ENCODE results near the gene CNST.
"Not testable (repeated sequence)": the region's sequence is repeated elsewhere in the genome, so short reads cannot be mapped to it uniquely, and the experiment has no call there.

The CNST gene

DNA sequence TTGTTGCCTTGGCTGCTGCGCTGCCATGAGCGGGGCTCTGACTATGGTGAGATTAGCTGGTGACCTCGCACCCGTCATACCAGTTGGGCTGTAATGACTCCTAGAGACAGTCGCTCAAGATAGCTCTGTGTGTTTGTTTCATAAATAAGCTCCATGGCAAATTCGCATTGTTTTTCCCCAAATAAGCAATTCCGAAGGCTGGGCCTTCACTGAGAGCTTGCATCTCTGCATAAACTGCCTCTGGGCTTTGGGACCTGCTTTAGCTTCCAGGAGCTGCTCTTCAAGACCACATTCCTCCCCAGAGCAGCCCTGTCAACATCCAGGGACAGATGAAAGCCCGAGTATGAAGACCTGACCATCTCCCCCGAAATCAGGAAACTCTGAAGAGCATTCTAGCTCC is 117.3 kb downstream of the CNST start:
- peaks cover 3% of the 10 kb centered on the region for H3K36me3 Mint-ChIP-seq
- H3K9me3 Mint-ChIP-seq: no peaks in the 10 kb centered on the region
- H3K4me3 Mint-ChIP-seq: no peak overlapping the region
- no peaks in the 10 kb centered on the region for H3K4me1 Mint-ChIP-seq
- H3K27me3 Mint-ChIP-seq: no peaks in the 10 kb centered on the region
- H3K27ac Mint-ChIP-seq: no peak overlapping the region

GRCh38 chr1:246687002-246687401 is 120.7 kb downstream of the CNST start:
- no peak overlapping the region for H3K4me3 Mint-ChIP-seq
- no peak overlapping the region for H3K27ac Mint-ChIP-seq
- no peaks in the 10 kb centered on the region for H3K27me3 Mint-ChIP-seq
- no peaks in the 10 kb centered on the region for H3K9me3 Mint-ChIP-seq
- peaks cover 3% of the 10 kb centered on the region for H3K36me3 Mint-ChIP-seq
- H3K4me1 Mint-ChIP-seq: no peaks in the 10 kb centered on the region

DNA sequence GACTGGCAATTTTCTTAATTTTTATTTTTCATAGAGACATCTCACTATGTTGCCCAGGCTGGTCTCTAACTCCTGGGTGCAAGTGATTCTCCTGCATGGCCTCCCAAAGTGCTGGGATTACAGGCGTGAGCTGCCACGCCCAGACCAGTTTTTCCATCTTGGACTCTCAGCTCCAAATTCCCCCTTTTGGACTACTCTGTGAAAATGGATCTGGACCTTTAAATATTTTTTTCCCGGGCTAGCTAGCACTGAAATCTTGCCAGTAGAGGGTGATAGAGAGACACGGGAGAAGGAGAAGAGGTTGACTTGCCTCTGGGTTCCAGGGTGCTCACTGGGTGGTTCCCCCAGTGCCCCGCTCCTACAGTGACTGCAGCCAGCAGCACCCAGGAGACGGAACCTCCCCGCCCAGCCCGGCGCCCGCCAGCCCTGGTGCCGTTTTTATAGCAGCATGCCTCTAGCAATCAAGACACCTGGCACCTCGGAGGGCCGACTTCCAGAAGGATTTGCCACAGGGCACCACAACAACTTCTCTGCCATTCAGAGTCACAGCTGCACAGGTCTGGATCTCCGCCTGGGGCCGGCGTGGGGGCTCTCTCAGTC is 123.3 kb downstream of the CNST start:
- peaks cover 3% of the 10 kb centered on the region for H3K36me3 Mint-ChIP-seq
- no peak overlapping the region for H3K4me3 Mint-ChIP-seq
- H3K4me1 Mint-ChIP-seq: no peaks in the 10 kb centered on the region
- peaks cover 1% of the 10 kb centered on the region for H3K9me3 Mint-ChIP-seq
- no peak overlapping the region for H3K27ac Mint-ChIP-seq
- H3K27me3 Mint-ChIP-seq: no peaks in the 10 kb centered on the region

DNA sequence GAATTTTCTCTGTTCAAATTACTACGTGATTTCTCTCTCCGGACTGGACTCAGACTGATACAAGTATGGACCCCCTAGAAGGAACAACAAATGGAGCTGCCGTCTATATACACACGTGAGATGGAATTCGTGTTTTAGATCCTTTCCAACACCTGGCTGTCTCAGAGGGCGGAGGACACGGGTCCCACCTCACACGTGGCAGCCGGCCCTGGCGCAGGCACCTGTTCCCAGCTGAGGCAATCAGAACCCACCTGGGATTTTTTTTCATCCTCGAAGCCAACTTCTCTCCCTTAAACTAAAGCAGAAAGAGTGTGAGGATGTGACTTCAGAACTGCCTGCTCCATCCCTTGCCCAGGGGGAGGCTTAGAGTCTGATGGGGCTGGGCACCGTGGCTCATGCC is 123.8 kb downstream of the CNST start:
- H3K4me1 Mint-ChIP-seq: no peaks in the 10 kb centered on the region
- no peak overlapping the region for H3K27ac Mint-ChIP-seq
- no peaks in the 10 kb centered on the region for H3K27me3 Mint-ChIP-seq
- no peaks in the 10 kb centered on the region for H3K36me3 Mint-ChIP-seq
- H3K4me3 Mint-ChIP-seq: no peak overlapping the region
- H3K9me3 Mint-ChIP-seq: peaks cover 4% of the 10 kb centered on the region

DNA sequence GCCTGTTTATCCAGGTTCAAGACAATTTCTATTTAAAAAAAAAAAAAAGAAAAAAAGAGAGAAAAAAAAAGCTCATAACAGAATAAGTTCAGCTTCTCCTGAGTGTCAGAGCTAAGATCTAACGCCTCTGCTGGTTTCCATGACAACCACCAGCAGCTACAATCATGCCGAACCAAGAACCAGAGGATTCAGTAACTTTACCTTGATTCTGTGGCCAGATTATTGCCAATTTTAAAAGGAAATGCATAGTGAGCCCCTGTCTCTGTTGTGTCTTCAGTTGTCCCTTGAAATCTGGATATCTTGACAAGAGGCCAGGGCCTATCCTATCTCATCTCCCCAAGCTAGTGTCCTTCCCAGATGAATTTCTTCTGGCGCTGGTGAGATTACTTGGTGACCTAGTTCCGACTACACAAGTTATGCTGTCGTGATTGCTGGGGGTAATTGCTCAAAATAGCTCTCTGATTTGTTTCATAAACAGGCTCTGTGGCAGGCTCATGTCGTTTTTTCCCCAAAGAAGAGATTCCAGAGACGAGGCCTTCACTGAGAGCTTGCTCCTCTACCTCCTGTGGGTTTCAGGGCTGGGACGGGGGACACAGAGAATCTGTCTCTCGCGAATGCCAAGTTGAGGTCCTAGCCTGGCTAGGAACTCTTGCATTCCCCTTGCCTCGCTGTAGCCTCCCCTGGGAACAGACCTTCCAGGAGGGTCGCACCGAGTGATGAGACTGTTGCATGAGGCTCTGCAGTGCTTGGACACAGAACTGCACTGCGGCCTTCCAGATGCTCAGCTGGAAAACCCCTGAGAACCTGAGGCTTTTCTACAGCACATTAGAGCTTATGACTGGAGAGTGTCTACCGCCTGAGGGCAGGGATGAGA is 125.6 kb downstream of the CNST start:
- H3K27me3 Mint-ChIP-seq: no peaks in the 10 kb centered on the region
- no peaks in the 10 kb centered on the region for H3K36me3 Mint-ChIP-seq
- H3K9me3 Mint-ChIP-seq: peaks cover 4% of the 10 kb centered on the region
- H3K4me3 Mint-ChIP-seq: no peak overlapping the region
- no peaks in the 10 kb centered on the region for H3K4me1 Mint-ChIP-seq
- H3K27ac Mint-ChIP-seq: no peak overlapping the region

- H3K27ac Mint-ChIP-seq: peak overlapping the region; percentile 46
- H3K4me3 Mint-ChIP-seq, H3K4me1 Mint-ChIP-seq, H3K9me3 Mint-ChIP-seq, H3K36me3 Mint-ChIP-seq, H3K27me3 Mint-ChIP-seq: not testable (repeated sequence)
Measured at GRCh38 chr1:246694213-246694895, 128.1 kb downstream of the CNST start.

DNA sequence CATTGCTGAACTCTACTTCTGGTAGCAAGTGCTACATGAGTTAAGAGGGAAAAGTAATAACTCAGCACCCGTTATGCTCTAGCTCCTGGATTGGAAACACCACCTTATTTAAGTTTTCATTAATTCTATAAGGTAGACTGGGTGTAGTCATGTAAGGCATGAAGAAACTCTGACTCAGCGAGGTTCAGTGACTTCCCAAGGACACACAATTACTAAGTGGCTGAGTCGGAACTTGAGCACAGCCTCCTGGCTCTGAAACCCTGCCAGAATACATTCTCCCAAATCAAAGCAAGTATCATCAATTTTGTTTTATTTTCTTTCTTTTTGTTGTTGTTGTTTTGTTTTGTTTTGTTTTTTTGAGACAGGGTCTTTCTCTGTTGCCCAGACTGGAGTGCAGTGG is 128.9 kb downstream of the CNST start:
- Mint-ChIP-seq H3K27me3 (peaks cover 1% of the 10 kb centered on the region), H3K9me3 (peaks cover 4% of the 10 kb centered on the region), H3K4me1 (peaks cover 5% of the 10 kb centered on the region), H3K36me3 (no peaks in the 10 kb centered on the region), H3K27ac (no peak overlapping the region), H3K4me3 (no peak overlapping the region)

DNA sequence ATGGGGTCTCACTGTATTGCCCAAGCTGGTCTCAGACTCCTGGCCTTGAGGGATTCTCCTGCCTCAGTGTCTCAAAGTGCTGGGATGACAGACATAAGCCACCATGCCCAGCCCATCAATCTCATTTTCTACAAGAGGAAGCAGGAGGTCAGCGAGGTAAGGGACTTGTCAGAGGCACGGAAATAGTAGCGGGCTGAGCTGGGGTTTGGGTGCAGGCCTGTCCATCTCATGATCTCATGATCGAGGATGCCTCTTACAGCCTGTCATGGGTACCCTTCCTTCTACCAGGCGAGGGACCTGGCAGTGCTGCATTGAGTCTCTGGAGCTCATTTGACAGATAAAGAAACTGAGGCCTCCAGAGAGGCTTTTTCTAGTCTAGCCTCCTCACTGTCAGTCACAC is 129.4 kb downstream of the CNST start:
- H3K36me3 Mint-ChIP-seq: no peaks in the 10 kb centered on the region
- H3K4me1 Mint-ChIP-seq: peaks cover 5% of the 10 kb centered on the region
- no peak overlapping the region for H3K4me3 Mint-ChIP-seq
- peaks cover 4% of the 10 kb centered on the region for H3K9me3 Mint-ChIP-seq
- H3K27ac Mint-ChIP-seq: no peak overlapping the region
- peaks cover 1% of the 10 kb centered on the region for H3K27me3 Mint-ChIP-seq

- H3K27ac Mint-ChIP-seq: no peak overlapping the region
- H3K4me1 Mint-ChIP-seq: peaks cover 5% of the 10 kb centered on the region
- peak overlapping the region; percentile 34 for H3K4me3 Mint-ChIP-seq
- peaks cover 1% of the 10 kb centered on the region for H3K27me3 Mint-ChIP-seq
- H3K9me3 Mint-ChIP-seq: peaks cover 4% of the 10 kb centered on the region
- no peaks in the 10 kb centered on the region for H3K36me3 Mint-ChIP-seq
Measured at GRCh38 chr1:246698466-246699094, 132.3 kb downstream of the CNST start.

GRCh38 chr1:246699095-246699735 is 133.0 kb downstream of the CNST start:
- Mint-ChIP-seq H3K4me1 (peaks cover 5% of the 10 kb centered on the region), H3K9me3 (peaks cover 4% of the 10 kb centered on the region), H3K36me3 (no peaks in the 10 kb centered on the region), H3K27ac (no peak overlapping the region), H3K27me3 (peaks cover 1% of the 10 kb centered on the region), H3K4me3 (peak overlapping the region; percentile 34)

- Mint-ChIP-seq H3K4me3 (no peak overlapping the region), H3K9me3 (no peaks in the 10 kb centered on the region), H3K27me3 (peaks cover 1% of the 10 kb centered on the region), H3K4me1 (peaks cover 5% of the 10 kb centered on the region), H3K36me3 (no peaks in the 10 kb centered on the region), H3K27ac (peak overlapping the region; percentile 12)
Measured at GRCh38 chr1:246703581-246703980, 137.3 kb downstream of the CNST start.

- H3K27ac Mint-ChIP-seq: no peak overlapping the region
- no peak overlapping the region for H3K4me3 Mint-ChIP-seq
- no peaks in the 10 kb centered on the region for H3K9me3 Mint-ChIP-seq
- no peaks in the 10 kb centered on the region for H3K36me3 Mint-ChIP-seq
- H3K4me1 Mint-ChIP-seq: no peaks in the 10 kb centered on the region
- H3K27me3 Mint-ChIP-seq: no peaks in the 10 kb centered on the region
Measured at GRCh38 chr1:246705368-246705767, 139.1 kb downstream of the CNST start.

- H3K27me3 Mint-ChIP-seq: peaks cover 3% of the 10 kb centered on the region
- no peak overlapping the region for H3K4me3 Mint-ChIP-seq
- H3K4me1 Mint-ChIP-seq: no peaks in the 10 kb centered on the region
- H3K36me3 Mint-ChIP-seq: no peaks in the 10 kb centered on the region
- H3K9me3 Mint-ChIP-seq: no peaks in the 10 kb centered on the region
- no peak overlapping the region for H3K27ac Mint-ChIP-seq
Measured at GRCh38 chr1:246708166-246708565, 141.9 kb downstream of the CNST start.

DNA sequence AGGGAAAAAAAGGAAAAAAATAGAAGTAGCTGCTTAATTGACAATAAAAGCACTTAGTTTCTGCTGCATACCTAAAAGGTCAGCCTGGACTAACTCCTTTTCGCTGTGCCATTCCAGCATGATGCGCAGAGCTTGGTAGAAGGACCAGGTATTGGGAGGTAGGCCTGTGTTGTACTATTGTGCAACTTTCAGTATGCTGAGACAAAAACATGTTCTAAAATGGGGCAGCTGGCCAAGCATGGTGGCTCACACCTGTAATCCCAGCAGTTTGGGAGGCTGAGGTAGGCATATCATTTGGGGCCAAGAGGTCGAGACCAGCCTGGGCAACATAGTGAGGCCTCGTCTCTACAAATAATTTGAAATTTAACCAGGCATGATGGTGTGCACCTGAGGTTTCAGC is 142.9 kb downstream of the CNST start:
- H3K27ac Mint-ChIP-seq: no peak overlapping the region
- no peaks in the 10 kb centered on the region for H3K4me1 Mint-ChIP-seq
- H3K36me3 Mint-ChIP-seq: no peaks in the 10 kb centered on the region
- H3K9me3 Mint-ChIP-seq: no peaks in the 10 kb centered on the region
- no peak overlapping the region for H3K4me3 Mint-ChIP-seq
- peaks cover 3% of the 10 kb centered on the region for H3K27me3 Mint-ChIP-seq

- no peaks in the 10 kb centered on the region for H3K4me1 Mint-ChIP-seq
- H3K9me3 Mint-ChIP-seq: no peaks in the 10 kb centered on the region
- no peak overlapping the region for H3K4me3 Mint-ChIP-seq
- H3K36me3 Mint-ChIP-seq: no peaks in the 10 kb centered on the region
- no peak overlapping the region for H3K27ac Mint-ChIP-seq
- H3K27me3 Mint-ChIP-seq: peaks cover 3% of the 10 kb centered on the region
Measured at GRCh38 chr1:246709835-246710234, 143.6 kb downstream of the CNST start.

Measured in activated naive CD4-positive, alpha-beta T cell treated with anti-CD3 and anti-CD28 coated beads, Interleukin-2, amount 50 U/mL, for 24 hours (primary cell).